Measurements from ENCODE around the gene BRSK1. TPM values are rescaled to one million over a fixed set of nuclear protein-coding genes. Genes with fewer than 3 reads are reported as not detected.

Gene BRSK1
- total and polyA plus RNA-seq, 2 of the 8 experiments (the other 6 are each of a cell fraction or from before 2014, with no cell fraction given): 27.6 to 32.7 TPM

- ChIA-PET CTCF (ENCODE audit: partially characterized antibody) (interaction anchor here (0.6 to 1.3 kb wide), 5 partner anchors 12 to 286 kb away, joined by 3 to 5 read pairs (median 3); no protein-coding TSS in a partner anchor), POLR2A (ENCODE audit: partially characterized antibody) (interaction anchor here (0.7 to 1.8 kb wide), 12 partner anchors 8 to 101 kb away, joined by 3 to 6 read pairs (median 4); partner anchors contain the start of genes KMT5C, TMEM238 and UBE2S)
- H2BK5ac ChIP-seq (ENCODE audit: low read depth, low read length): no peak overlapping the region
- H3K4me3 ChIP-seq (ENCODE audit: extremely low read depth in 1 of 4, insufficient read depth in 2 of 4, low read depth in 3 of 4, low read length in 4 of 4): no peak overlapping the region
- peaks cover 0 to 3% of the 10 kb centered on the region in 2 experiments for H4K20me1 ChIP-seq (replicated peaks in 1 of 2; ENCODE audit: control insufficient read depth in 1 of 2, insufficient read depth in 2 of 2, low read length in 2 of 2)
- H2BK15ac ChIP-seq (ENCODE audit: low read length): 0 out of 2 replicates have a peak overlapping the region, but pooled peaks have one; percentile 8
- no peak overlapping the region for H4K91ac ChIP-seq (replicated peaks; ENCODE audit: insufficient read length, low read length)
- H2BK20ac ChIP-seq (ENCODE audit: low read length): no peak overlapping the region
- peaks cover 0 to 8% (median 3%) of the 10 kb centered on the region in 4 experiments; a peak in 3 of 7 replicates for H3K4me1 ChIP-seq (replicated peaks in 1 of 4; ENCODE audit: control insufficient read depth in 3 of 4, insufficient read depth in 4 of 4, low read length in 3 of 4)
- H4K5ac ChIP-seq (ENCODE audit: insufficient read length, low read depth, low read length): no peak overlapping the region
- H3K9me3 ChIP-seq (ENCODE audit: insufficient read depth in 2 of 2, low read depth in 1 of 2, low read length in 1 of 2): no peaks in the 10 kb centered on the region
- no peak overlapping the region for H3K56ac ChIP-seq (replicated peaks; ENCODE audit: insufficient read length, low read depth, low read length)
- no peak overlapping the region for H3K23ac ChIP-seq (ENCODE audit: insufficient read length)
- H3K27me3 ChIP-seq (replicated peaks in 1 of 4; ENCODE audit: control insufficient read depth in 3 of 4, extremely low read depth in 1 of 4, insufficient read depth in 3 of 4, low read length in 3 of 4): no peaks in the 10 kb centered on the region
- H4K8ac ChIP-seq (ENCODE audit: extremely low read depth, insufficient read depth, low read length): no peak overlapping the region; the same call in none of the 2 replicates
- H3K36me3 ChIP-seq (ENCODE audit: control insufficient read depth in 2 of 4, insufficient read depth in 4 of 4, low read length in 3 of 4): peaks cover 21 to 56% (median 42%) of the 10 kb centered on the region in 4 experiments
- H3K4me2 ChIP-seq (ENCODE audit: insufficient read depth in 1 of 2, low read depth in 2 of 2, low read length in 2 of 2): no peak overlapping the region
- DNase-seq (ENCODE audit: low read depth in 1 of 2, low spot score in 2 of 2) (no peak), FAIRE-seq (no peak)
- no peaks in the 10 kb centered on the region; the same call in 1 of the 2 replicates for H3K79me1 ChIP-seq (ENCODE audit: low read depth, low read length)
- no peak overlapping the region for H3K9ac ChIP-seq (replicated peaks in 1 of 4; ENCODE audit: extremely low read depth in 1 of 4, low read depth in 3 of 4, low read length in 3 of 4)
- no peak overlapping the region for H2BK120ac ChIP-seq (replicated peaks; ENCODE audit: low read depth, low read length)
- no peak overlapping the region for H2BK12ac ChIP-seq (ENCODE audit: low read depth, low read length)
- H2AK5ac ChIP-seq (ENCODE audit: low read depth, low read length): no peak overlapping the region
- 90% methylated on average over 15 of the region's 17 CpGs; no CpG with 5 or more reads in 1 of the 2 experiments for WGBS, 2 experiments (ENCODE audit: extremely low coverage in 1 of 2, insufficient coverage in 1 of 2, insufficient read length in 1 of 2, insufficient replicate concordance in 2 of 2, low coverage in 1 of 2, low lambda C conversion rate in 2 of 2, missing lambda C conversion rate in 1 of 2)
- peaks cover 2% of the 10 kb centered on the region; the same call in 1 of the 2 replicates for H3K23me2 ChIP-seq (ENCODE audit: low read depth, low read length)
- H3K79me2 ChIP-seq (ENCODE audit: control insufficient read depth in 1 of 2, insufficient read depth in 2 of 2, low read length in 2 of 2): no peaks in the 10 kb centered on the region
- no peak overlapping the region for H3K4ac ChIP-seq (replicated peaks; ENCODE audit: insufficient read length, low read depth, low read length)
- H3K27ac ChIP-seq (ENCODE audit: low read depth, low read length): no peak overlapping the region
- H3K14ac ChIP-seq (ENCODE audit: insufficient read length): no peak overlapping the region
- H3K18ac ChIP-seq (ENCODE audit: extremely low read depth, low read length): no peak overlapping the region
- H2AFZ ChIP-seq (ENCODE audit: low read length): no peak overlapping the region
- no peak for TF ChIP-seq KDM5A (IDR thresholded peaks at IDR 0.05; ENCODE audit: low read length)
- TF ChIP-seq JUN (IDR thresholded peaks at IDR 0.05; ENCODE audit: low read depth, low read length): no peak
Measured at GRCh38 chr19:55305983-55306562, 22.3 kb downstream of the BRSK1 start.
